CD4-positive, alpha-beta T cell treated with Interleukin-12 subunit alpha and Interleukin-12 subunit beta, for 1 hour (primary cell): ENCODE results near the gene TIMM44.

Experiments
- DNase-seq: peaks from one replicate; pipeline ENCODE4 v3.0.0-alpha.2; 2020

Gene TIMM44

GRCh38 chr19:7912144-7912696 is 31.2 kb downstream of the TIMM44 start:
- no peak for DNase-seq

- no peak for DNase-seq
These were observed 31.8 kb downstream of the TIMM44 start for GRCh38 chr19:7911508-7912143.

GRCh38 chr19:7910321-7911161 is 32.9 kb downstream of the TIMM44 start:
- DNase-seq = no peak

GRCh38 chr19:7909471-7910067 is 33.9 kb downstream of the TIMM44 start:
- DNase-seq = no peak

GRCh38 chr19:7908742-7909461 is 34.6 kb downstream of the TIMM44 start:
- no peak for DNase-seq

GRCh38 chr19:7908078-7908699 is 35.3 kb downstream of the TIMM44 start:
- no peak for DNase-seq

GRCh38 chr19:7907544-7907943 is 35.9 kb downstream of the TIMM44 start:
- no peak for DNase-seq

- DNase-seq = no peak
These were observed 36.3 kb downstream of the TIMM44 start for GRCh38 chr19:7907122-7907521.

- DNase-seq = no peak
These were observed 37.6 kb downstream of the TIMM44 start for GRCh38 chr19:7905859-7906258.

GRCh38 chr19:7905268-7905667 is 38.2 kb downstream of the TIMM44 start:
- DNase-seq = no peak

GRCh38 chr19:7904074-7905020 is 39.1 kb downstream of the TIMM44 start:
- peak; percentile 88 for DNase-seq

- peak; percentile 100 for DNase-seq
These were observed 40.0 kb downstream of the TIMM44 start, which contains the start of gene MAP2K7 for GRCh38 chr19:7903244-7904073. Gene MAP2K7 (plus strand): TSS chr19:7903877. CDS start chr19:7903945, 68 bp downstream.

- no peak for DNase-seq
These were observed 40.6 kb downstream of the TIMM44 start for GRCh38 chr19:7902796-7903243.

GRCh38 chr19:7901337-7901736 is 42.1 kb downstream of the TIMM44 start:
- no peak for DNase-seq

GRCh38 chr19:7900931-7901330 is 42.5 kb downstream of the TIMM44 start:
- DNase-seq = no peak

- DNase-seq = no peak
These were observed 43.0 kb downstream of the TIMM44 start for GRCh38 chr19:7900401-7900870.

- no peak for DNase-seq
These were observed 43.6 kb downstream of the TIMM44 start for GRCh38 chr19:7899751-7900378.

GRCh38 chr19:7898967-7899366 is 44.5 kb downstream of the TIMM44 start:
- no peak for DNase-seq

GRCh38 chr19:7897292-7897691 is 46.2 kb downstream of the TIMM44 start:
- DNase-seq = no peak

- no peak for DNase-seq
These were observed 47.9 kb downstream of the TIMM44 start for GRCh38 chr19:7895565-7895964.
